IMR-90 (cell line): ENCODE results near the gene MICA. TPM values are rescaled to one million over a fixed set of nuclear protein-coding genes. Genes with fewer than 3 reads are reported as not detected.
A peak's percentile ranks its signal among the peaks of the same experiment; 100 is the strongest.

ENCODE experiments used
- ATAC-seq: fragments of 200-7000 bp; cut with Tn5 transposase; 2 replicates; pipeline ENCODE4 v1.9.1; 2020; ENCODE audit warnings: low read depth, mild to moderate bottlenecking, moderate library complexity
- BruUV-seq: library from RNA; stranded (reverse); fragments of 400-500 nt; replicated peaks from 2 replicates; lab custom pipeline; 2021; lab: Mats Ljungman, UMichigan
- CTCF ChIA-PET: fragments of 300-600 bp; formaldehyde crosslinking; extraction: SDS; loops from one replicate; lab custom pipeline; 2021; ENCODE audit warnings: antibody characterized with exemption; lab: Yijun Ruan, JAX
- POLR2A ChIA-PET: fragments of 300-600 bp; sonication (Branson Sonifier 250); formaldehyde crosslinking; loops from one replicate; lab custom pipeline; 2022; ENCODE audit warnings: antibody characterized with exemption; ENCODE audit not compliant: unreplicated experiment; lab: Charles Lee
- DNase-seq: peaks from one replicate; pipeline ENCODE4 v3.0.0; 2013
- H2AFZ ChIP-seq: replicated peaks from 2 replicates; pipeline ENCODE3; 2013; ENCODE audit warnings: low read length, mild to moderate bottlenecking; ENCODE audit not compliant: poor library complexity
- H2AK5ac ChIP-seq: 2 replicates; pipeline ENCODE4 v1.6.1; 2013; ENCODE audit warnings: low read depth, low read length, inconsistent platforms
- H2AK9ac ChIP-seq: replicated peaks from 2 replicates; pipeline ENCODE3; 2013; ENCODE audit warnings: mild to moderate bottlenecking, low read depth, low read length, moderate library complexity; ENCODE audit not compliant: poor library complexity
- H2BK120ac ChIP-seq: 2 replicates; pipeline ENCODE4 v1.6.1; 2013; ENCODE audit warnings: low read depth, low read length, inconsistent platforms
- H2BK15ac ChIP-seq: 3 replicates; pipeline ENCODE4 v1.6.1; 2013; ENCODE audit warnings: low read depth, low read length, inconsistent platforms
- H2BK20ac ChIP-seq: 2 replicates; pipeline ENCODE4 v1.6.1; 2013; ENCODE audit warnings: low read depth, mild to moderate bottlenecking, inconsistent platforms, low read length, moderate library complexity
- H2BK5ac ChIP-seq: 2 replicates; pipeline ENCODE4 v1.6.1; 2013; ENCODE audit warnings: mild to moderate bottlenecking, low read depth, low read length, inconsistent platforms; ENCODE audit not compliant: poor library complexity, severe bottlenecking
- H3K14ac ChIP-seq: replicated peaks from 2 replicates; pipeline ENCODE4 v1.6.1; 2013; ENCODE audit warnings: low read depth, low read length, inconsistent platforms
- H3K18ac ChIP-seq: 2 replicates; pipeline ENCODE4 v1.6.1; 2013; ENCODE audit warnings: low read depth, low read length, control low read depth
- H3K23ac ChIP-seq: 2 replicates; pipeline ENCODE4 v1.6.1; 2013; ENCODE audit warnings: low read depth, low read length, inconsistent platforms
- H3K27ac ChIP-seq: 2 replicates; pipeline ENCODE4 v1.5.1; 2013; ENCODE audit warnings: mild to moderate bottlenecking, control low read depth, low read length; ENCODE audit not compliant: insufficient read depth
- H3K27me3 ChIP-seq: 2 replicates; pipeline ENCODE4 v1.6.1; 2013; ENCODE audit warnings: low read length; ENCODE audit not compliant: control insufficient read depth, insufficient read depth
- H3K36me3 ChIP-seq: 2 replicates; pipeline ENCODE4 v1.6.1; 2013; ENCODE audit warnings: low read length, mixed read lengths; ENCODE audit not compliant: control insufficient read depth, insufficient read depth
- H3K4ac ChIP-seq: 2 replicates; pipeline ENCODE4 v1.6.1; 2013; ENCODE audit warnings: low read depth, low read length, inconsistent platforms
- H3K4me1 ChIP-seq: 2 replicates; pipeline ENCODE4 v1.6.1; 2013; ENCODE audit warnings: low read length, mixed read lengths; ENCODE audit not compliant: control insufficient read depth, insufficient read depth
- H3K4me2 ChIP-seq: 2 replicates; pipeline ENCODE4 v1.6.1; 2013; ENCODE audit warnings: low read depth, mild to moderate bottlenecking, control low read depth, low read length, moderate library complexity
- H3K4me3 ChIP-seq: 2 replicates; pipeline ENCODE4 v1.5.1; 2013; ENCODE audit warnings: low read depth, mild to moderate bottlenecking, control low read depth, low read length, moderate library complexity; ENCODE audit not compliant: insufficient read depth
- H3K56ac ChIP-seq: 2 replicates; pipeline ENCODE4 v1.6.1; 2013; ENCODE audit warnings: low read length, inconsistent platforms; ENCODE audit not compliant: insufficient read depth; ENCODE audit errors: extremely low read depth
- H3K79me1 ChIP-seq, 2 experiments: 2 replicates each; pipeline ENCODE4 v1.6.1; 2013; ENCODE audit warnings: low read length in 2 of 2, inconsistent platforms in 1 of 2, low read depth in 1 of 2
- H3K9ac ChIP-seq: 2 replicates; pipeline ENCODE4 v1.6.1; 2013; ENCODE audit warnings: low read depth, low read length, control low read depth
- H3K9me1 ChIP-seq: 2 replicates; pipeline ENCODE4 v1.6.1; 2013; ENCODE audit warnings: low read length, inconsistent platforms; ENCODE audit not compliant: insufficient read depth
- H3K9me3 ChIP-seq: 2 replicates; pipeline ENCODE4 v1.6.1; 2013; ENCODE audit warnings: low read length; ENCODE audit not compliant: control insufficient read depth, insufficient read depth
- H4K20me1 ChIP-seq: 2 replicates; pipeline ENCODE4 v1.6.1; 2013; ENCODE audit warnings: low read length, inconsistent platforms; ENCODE audit not compliant: insufficient read depth
- H4K5ac ChIP-seq: 2 replicates; pipeline ENCODE4 v1.6.1; 2013; ENCODE audit warnings: mild to moderate bottlenecking, low read depth, low read length, control low read depth
- H4K8ac ChIP-seq, 2 experiments: 2 replicates each; pipeline ENCODE4 v1.6.1; 2013; ENCODE audit warnings: low read depth in 2 of 2, low read length in 2 of 2, control low read depth in 1 of 2, inconsistent platforms in 1 of 2
- H4K91ac ChIP-seq: 2 replicates; pipeline ENCODE4 v1.6.1; 2013; ENCODE audit warnings: low read depth, low read length, inconsistent platforms; ENCODE audit not compliant: insufficient read depth
- BHLHE40 ChIP-seq: fragments of 150-350 bp; IDR thresholded peaks from 2 replicates; pipeline ENCODE4 v1.6.1; 2016; ENCODE audit warnings: mild to moderate bottlenecking, low read depth, low read length
- CTCF ChIP-seq: conservative IDR thresholded peaks from 2 replicates; pipeline ENCODE4 v1.5.1; 2012; ENCODE audit warnings: mild to moderate bottlenecking, low read depth, low read length, improper control_type of control experiment
- NFE2L2 ChIP-seq: fragments of 150-350 bp; IDR thresholded peaks from 2 replicates; pipeline ENCODE4 v1.6.1; 2016; ENCODE audit warnings: low read depth, mild to moderate bottlenecking, low read length
- WGBS, 2 experiments: methylation state at CpG; one replicate each; pipeline versions ENCODE4 v1.1.5 to v1.1.7; 2013; ENCODE audit warnings: missing lambda C conversion rate in 2 of 2; ENCODE audit not compliant: insufficient read length in 1 of 2; ENCODE audit errors: extremely low coverage in 2 of 2; 5-methylcytosine and 5-hydroxymethylcytosine counted together
- dilution Hi-C: fragments of 300-500 bp; cut with HindIII; formaldehyde crosslinking; loops from one replicate; pipeline ENCODE4 v1.14.3; 2018; ENCODE audit warnings: low sequenced_read_pairs; ENCODE audit not compliant: unreplicated experiment
- in situ Hi-C: fragments of 300-500 bp; cut with MboI; formaldehyde crosslinking; loops from 3 replicates; pipeline ENCODE4 v1.14.3; 2019; ENCODE audit warnings: low sequenced_read_pairs, inconsistent platforms, mixed read lengths
- intact Hi-C: fragments of 100-400 bp; cut with micrococcal nuclease; formaldehyde crosslinking; loops from 2 replicates; pipeline ENCODE4 v1.10.0; 2022
- polyA plus RNA-seq, 3 experiments: library from polyadenylated mRNA; depleted of rRNA; stranded (reverse); fragments of >200 nt; gene quantifications; 2 replicates each; pipeline ENCODE4 v1.2.3, GENCODE V29; 2012; ENCODE audit warnings: low replicate concordance in 1 of 3
- total RNA-seq: library from RNA; depleted of rRNA; stranded (reverse); fragments of >200 nt; gene quantifications from 2 replicates; pipeline ENCODE4 v1.2.3, GENCODE V29; 2012

Gene MICA
- total and polyA plus RNA-seq, 2 of the 4 experiments (the other 2 are of a cell fraction): 55.9 to 67.7 TPM

- Histone ChIP-seq H3K4me3 (no peak overlapping the region), H3K79me1 (no peaks in the 10 kb centered on the region), H2BK15ac (no peak overlapping the region), H3K4me2 (no peak overlapping the region), H2AFZ (no peak overlapping the region), H3K56ac (no peak overlapping the region), H3K4ac (no peak overlapping the region), H3K14ac (no peak overlapping the region), H2AK9ac (no peak overlapping the region), H3K23ac (no peak overlapping the region), H2BK120ac (no peak overlapping the region), H2BK20ac (no peak overlapping the region), H3K9me1 (0 out of 2 replicates have a peak, but pooled peaks cover 3% of the 10 kb centered on the region), H2BK5ac (no peak overlapping the region), H3K36me3 (no peaks in the 10 kb centered on the region), H3K18ac (no peak overlapping the region), H3K4me1 (no peaks in the 10 kb centered on the region), H3K27ac (no peak overlapping the region), H4K91ac (no peak overlapping the region), H4K8ac (no peak overlapping the region), H3K9me3 (no peaks in the 10 kb centered on the region), H3K27me3 (peaks cover 17% of the 10 kb centered on the region), H3K9ac (no peak overlapping the region), H2AK5ac (no peak overlapping the region), H4K20me1 (no peaks in the 10 kb centered on the region), H4K5ac (no peak overlapping the region)
- intact Hi-C loops: no loop called here
- ATAC-seq (peak; percentile 80), DNase-seq (no peak)
- dilution Hi-C loops: no loop called here
- 16% methylated on average over 2 of the region's 3 CpGs; no CpG with 5 or more reads in 1 of the 2 experiments for WGBS, 2 experiments
- BruUV-seq: no TSS peak
- CTCF ChIA-PET: no interaction called here
- POLR2A ChIA-PET: no interaction called here
- TF ChIP-seq NFE2L2 (no peak), BHLHE40 (no peak), CTCF (no peak)
- in situ Hi-C loops: no loop called here
Measured at GRCh38 chr6:31386099-31386498, 17.3 kb upstream of the MICA start.
